PC-3 (cell line): ENCODE data around the gene ATP13A3. TPM values are rescaled to one million over a fixed set of nuclear protein-coding genes. Genes with fewer than 3 reads are reported as not detected.

ENCODE experiments used
- ATAC-seq: fragments of 200-7000 bp; cut with Tn5 transposase; 2 replicates; pipeline ENCODE4 v1.9.1; 2020; ENCODE audit warnings: mild to moderate bottlenecking, moderate library complexity
- BruUV-seq: library from RNA; stranded (reverse); fragments of 400-500 nt; replicated peaks from 2 replicates; lab custom pipeline; 2021; lab: Mats Ljungman, UMichigan
- CTCF ChIA-PET: fragments of 300-600 bp; sonication (Branson Sonifier 250); formaldehyde crosslinking; loops from one replicate; lab custom pipeline; 2022; ENCODE audit warnings: antibody characterized with exemption; lab: Charles Lee
- POLR2A ChIA-PET: fragments of 300-600 bp; sonication (Branson Sonifier 250); formaldehyde crosslinking; loops from one replicate; lab custom pipeline; 2022; ENCODE audit warnings: antibody characterized with exemption; ENCODE audit not compliant: unreplicated experiment; lab: Charles Lee
- DNase-seq: peaks from one replicate; pipeline ENCODE4 v3.0.0-alpha.2; 2015
- H2AFZ ChIP-seq: fragments of 300-600 bp; sonication (generic); 2 replicates; pipeline ENCODE4 v1.6.0; 2016; ENCODE audit warnings: antibody characterized with exemption, low read length
- H3F3A ChIP-seq: fragments of 300-600 bp; sonication (generic); one replicate; pipeline ENCODE4 v1.6.0; 2017; ENCODE audit warnings: antibody characterized with exemption, low read length, control low read depth, mild to moderate bottlenecking; ENCODE audit not compliant: unreplicated experiment
- H3K27ac ChIP-seq: fragments of 300-600 bp; sonication (generic); 2 replicates; pipeline ENCODE4 v1.5.1; 2016; ENCODE audit warnings: mild to moderate bottlenecking, low read length
- H3K27me3 ChIP-seq: fragments of 300-600 bp; sonication (generic); 2 replicates; pipeline ENCODE4 v1.6.1; 2016; ENCODE audit warnings: low read length, mixed read lengths
- H3K36me3 ChIP-seq: fragments of 300-600 bp; sonication (generic); 2 replicates; pipeline ENCODE4 v1.6.1; 2016; ENCODE audit warnings: low read depth, mixed run types, low read length, mixed read lengths
- H3K4me1 ChIP-seq: fragments of 300-600 bp; sonication (generic); 2 replicates; pipeline ENCODE4 v1.5.1; 2016; ENCODE audit warnings: low read length; ENCODE audit not compliant: insufficient read depth
- H3K4me2 ChIP-seq: fragments of 300-600 bp; sonication (generic); 2 replicates; pipeline ENCODE4 v1.6.0; 2016; ENCODE audit warnings: low read length
- H3K4me3 ChIP-seq: fragments of 300-600 bp; sonication (generic); 2 replicates; pipeline ENCODE4 v1.5.1; 2016; ENCODE audit warnings: mild to moderate bottlenecking, low read length, mixed read lengths
- H3K79me2 ChIP-seq: fragments of 300-600 bp; sonication (generic); 2 replicates; pipeline ENCODE4 v1.6.1; 2017; ENCODE audit warnings: low read length, mixed read lengths
- H3K9ac ChIP-seq: fragments of 300-600 bp; sonication (generic); 2 replicates; pipeline ENCODE4 v1.6.0; 2016; ENCODE audit warnings: mild to moderate bottlenecking, low read length
- H3K9me2 ChIP-seq: fragments of 300-600 bp; sonication (generic); replicated peaks from 2 replicates; pipeline ENCODE4 v1.6.1; 2016; ENCODE audit warnings: mixed run types, low read length, mixed read lengths
- H3K9me3 ChIP-seq: fragments of 300-600 bp; sonication (generic); 2 replicates; pipeline ENCODE4 v1.6.1; 2016; ENCODE audit warnings: low read length, mixed read lengths
- H4K20me1 ChIP-seq: fragments of 300-600 bp; sonication (generic); 2 replicates; pipeline ENCODE4 v1.6.1; 2016; ENCODE audit warnings: low read length, mixed read lengths
- CTCF ChIP-seq: fragments of 300-600 bp; sonication (generic); conservative IDR thresholded peaks from 2 replicates; pipeline ENCODE4 v1.5.1; 2017; ENCODE audit warnings: antibody characterized with exemption, low read depth, mild to moderate bottlenecking, low read length
- EZH2 ChIP-seq: fragments of 300-600 bp; sonication (generic); IDR thresholded peaks from one replicate; pipeline ENCODE4 v1.6.1; 2017; ENCODE audit warnings: antibody characterized with exemption, mild to moderate bottlenecking, low read length; ENCODE audit not compliant: unreplicated experiment
- EZH2phosphoT487 ChIP-seq: fragments of 300-600 bp; sonication (generic); IDR thresholded peaks from 2 replicates; pipeline ENCODE4 v1.6.1; 2018; ENCODE audit warnings: mild to moderate bottlenecking, antibody characterized with exemption, low read length, borderline replicate concordance
- intact Hi-C: fragments of 100-400 bp; cut with micrococcal nuclease; formaldehyde crosslinking; loops from 2 replicates; pipeline ENCODE4 v1.9.0; 2023
- total RNA-seq: library from RNA; depleted of rRNA; stranded (reverse); fragments of >200 nt; gene quantifications from 2 replicates; pipeline ENCODE4 v1.2.3, GENCODE V29; 2014

ATP13A3 gene
- total RNA-seq, 1 experiment from 2014 or later = 69.4 TPM

GRCh38 chr3:194532591-194532990, 45.8 kb upstream of the ATP13A3 start:
- peaks cover 19% of the 10 kb centered on the region for H3K4me1 ChIP-seq
- H3K9ac ChIP-seq = no peak overlapping the region
- no peak overlapping the region for H3K4me3 ChIP-seq
- CTCF ChIA-PET = no interaction called here
- H4K20me1 ChIP-seq = no peaks in the 10 kb centered on the region
- 0 out of 2 replicates have a peak, but pooled peaks cover 10% of the 10 kb centered on the region for H3K36me3 ChIP-seq
- H2AFZ ChIP-seq = no peak overlapping the region
- peaks cover 3% of the 10 kb centered on the region for H3F3A ChIP-seq
- DNase-seq (no peak), ATAC-seq (no peak)
- TF ChIP-seq EZH2 (no peak), EZH2phosphoT487 (no peak), CTCF (no peak)
- no TSS peak for BruUV-seq
- intact Hi-C loops = no loop called here
- H3K4me2 ChIP-seq = no peak overlapping the region
- no peak overlapping the region for H3K27ac ChIP-seq
- POLR2A ChIA-PET = no interaction called here
- H3K9me2 ChIP-seq = no peaks in the 10 kb centered on the region
- peaks cover 10% of the 10 kb centered on the region for H3K9me3 ChIP-seq
- no peaks in the 10 kb centered on the region for H3K79me2 ChIP-seq
- no peaks in the 10 kb centered on the region for H3K27me3 ChIP-seq

GRCh38 chr3:194527726-194528125, 40.9 kb upstream of the ATP13A3 start:
- DNase-seq = no peak
- Histone ChIP-seq H3K27ac (peak overlapping the region; percentile 94), H3K4me2 (peak overlapping the region; percentile 63; the same call in 1 of the 2 replicates), H4K20me1 (no peaks in the 10 kb centered on the region), H3K4me3 (no peak overlapping the region; the same call in 1 of the 2 replicates), H3K27me3 (no peaks in the 10 kb centered on the region), H3K9ac (peak overlapping the region; percentile 38; the same call in 1 of the 2 replicates), H3K9me3 (no peaks in the 10 kb centered on the region), H3K4me1 (peaks cover 13% of the 10 kb centered on the region), H3K9me2 (no peaks in the 10 kb centered on the region), H2AFZ (no peak overlapping the region), H3K36me3 (no peaks in the 10 kb centered on the region), H3K79me2 (no peaks in the 10 kb centered on the region), H3F3A (no peaks in the 10 kb centered on the region)
- ChIA-PET POLR2A (interaction anchor here (0.6 to 0.7 kb wide), 2 partner anchors 57 to 79 kb away, joined by 6 to 9 read pairs; no protein-coding TSS in a partner anchor), CTCF (no interaction called here)
- BruUV-seq = no TSS peak
- TF ChIP-seq CTCF (no peak), EZH2phosphoT487 (no peak), EZH2 (no peak)
- intact Hi-C loops = loop anchor here (1.0 kb wide), 4 partner anchors 10 to 55 kb away; no protein-coding TSS in a partner anchor
- no peak for ATAC-seq

GRCh38 chr3:194526164-194526563, 39.4 kb upstream of the ATP13A3 start:
- peak overlapping the region; percentile 94; the same call in 1 of the 2 replicates for H3K27ac ChIP-seq
- ATAC-seq (no peak), DNase-seq (no peak)
- CTCF ChIA-PET = no interaction called here
- no peak overlapping the region for H2AFZ ChIP-seq
- no peak overlapping the region for H3K9ac ChIP-seq
- intact Hi-C loops = no loop called here
- no peaks in the 10 kb centered on the region for H4K20me1 ChIP-seq
- TSS peak; percentile 93 for BruUV-seq
- H3K27me3 ChIP-seq = no peaks in the 10 kb centered on the region
- H3K9me2 ChIP-seq = no peaks in the 10 kb centered on the region
- POLR2A ChIA-PET = no interaction called here
- H3K36me3 ChIP-seq = no peaks in the 10 kb centered on the region
- no peaks in the 10 kb centered on the region for H3K79me2 ChIP-seq
- H3K9me3 ChIP-seq = no peaks in the 10 kb centered on the region
- no peak overlapping the region for H3K4me3 ChIP-seq
- H3F3A ChIP-seq = peaks cover 9% of the 10 kb centered on the region
- H3K4me2 ChIP-seq = no peak overlapping the region
- no peak for TF ChIP-seq EZH2phosphoT487
- TF ChIP-seq EZH2 = no peak
- TF ChIP-seq CTCF = no peak
- H3K4me1 ChIP-seq = peaks cover 29% of the 10 kb centered on the region
